Activated CD4-positive, alpha-beta T cell treated with anti-CD3 and anti-CD28 coated beads for 4 hours (primary cell): ENCODE measurements around the gene NALCN.
"Not testable (repeated sequence)": the region's sequence is repeated elsewhere in the genome, so short reads cannot be mapped to it uniquely, and the experiment has no call there.

Source experiments
- DNase-seq, 2 donors: peaks; one replicate each; pipeline ENCODE4 v3.0.0-alpha.2; 2020

NALCN gene

GRCh38 chr13:101331731-101332130 is 84.6 kb downstream of the NALCN start:
- no peak for DNase-seq

- no peak for DNase-seq
Measured at GRCh38 chr13:101327871-101328270, 88.4 kb downstream of the NALCN start.

GRCh38 chr13:101326710-101327109 is 89.6 kb downstream of the NALCN start:
- no peak for DNase-seq

- no peak for DNase-seq
Measured at GRCh38 chr13:101325423-101325822, 90.9 kb downstream of the NALCN start.

- no peak for DNase-seq
Measured at GRCh38 chr13:101323601-101324000, 92.7 kb downstream of the NALCN start.

- no peak for DNase-seq
Measured at GRCh38 chr13:101317986-101318523, 98.3 kb downstream of the NALCN start.

GRCh38 chr13:101313479-101313878 is 102.8 kb downstream of the NALCN start:
- DNase-seq: not testable (repeated sequence)

GRCh38 chr13:101309014-101309619 is 107.2 kb downstream of the NALCN start:
- no peak for DNase-seq

GRCh38 chr13:101308247-101309013 is 107.9 kb downstream of the NALCN start:
- DNase-seq: no peak

- no peak for DNase-seq
Measured at GRCh38 chr13:101307181-101307701, 109.1 kb downstream of the NALCN start.

- DNase-seq: no peak
Measured at GRCh38 chr13:101306773-101307172, 109.5 kb downstream of the NALCN start.

- DNase-seq: no peak
Measured at GRCh38 chr13:101305981-101306411, 110.3 kb downstream of the NALCN start.

GRCh38 chr13:101303521-101303920 is 112.8 kb downstream of the NALCN start:
- DNase-seq: no peak

GRCh38 chr13:101301053-101301452 is 115.3 kb downstream of the NALCN start:
- DNase-seq: no peak

- no peak for DNase-seq
Measured at GRCh38 chr13:101300531-101300930, 115.8 kb downstream of the NALCN start.

- DNase-seq: no peak
Measured at GRCh38 chr13:101298517-101298916, 117.8 kb downstream of the NALCN start.

- no peak for DNase-seq
Measured at GRCh38 chr13:101297794-101298193, 118.5 kb downstream of the NALCN start.

- no peak for DNase-seq
Measured at GRCh38 chr13:101292711-101293110, 123.6 kb downstream of the NALCN start.

GRCh38 chr13:101291646-101292515 is 124.4 kb downstream of the NALCN start:
- DNase-seq: no peak

- no peak for DNase-seq
Measured at GRCh38 chr13:101291206-101291605, 125.1 kb downstream of the NALCN start.

GRCh38 chr13:101289764-101290163 is 126.5 kb downstream of the NALCN start:
- DNase-seq: no peak

GRCh38 chr13:101283782-101284181 is 132.5 kb downstream of the NALCN start:
- no peak for DNase-seq

GRCh38 chr13:101272886-101273285 is 143.4 kb downstream of the NALCN start:
- DNase-seq: no peak
